Activated naive CD4-positive, alpha-beta T cell treated with Interleukin-2 at 50 U/mL for 16 hours (primary cell): ENCODE results near the gene LETMD1.

Experiments
- DNase-seq: peaks from one replicate; pipeline ENCODE4 v3.0.0-alpha.2; 2020

The LETMD1 gene

GRCh38 chr12:51025836-51026638 is 22.1 kb upstream of the LETMD1 start, which contains the start of gene SLC11A2:
Gene SLC11A2, minus strand, starts transcription at chr12:51026384. Its CDS starts 15,656 bp downstream, at chr12:51010728.
- DNase-seq, result peak; percentile 93

GRCh38 chr12:51027342-51027835 is 20.7 kb upstream of the LETMD1 start:
- no peak for DNase-seq

GRCh38 chr12:51028126-51028812 is 19.9 kb upstream of the LETMD1 start:
- DNase-seq, result no peak

- no peak for DNase-seq
Measured at GRCh38 chr12:51028813-51029150, 19.3 kb upstream of the LETMD1 start.

GRCh38 chr12:51033048-51033447 is 15.1 kb upstream of the LETMD1 start:
- no peak for DNase-seq

GRCh38 chr12:51033457-51034089 is 14.6 kb upstream of the LETMD1 start:
- no peak for DNase-seq

- DNase-seq, result no peak
Measured at GRCh38 chr12:51036279-51036678, 11.8 kb upstream of the LETMD1 start.

- DNase-seq, result no peak
Measured at GRCh38 chr12:51048661-51049251, 629 bp downstream of the LETMD1 start.

GRCh38 chr12:51049525-51049924 is 1.4 kb downstream of the LETMD1 start:
- DNase-seq, result no peak

GRCh38 chr12:51051787-51052186 is 3.7 kb downstream of the LETMD1 start:
- no peak for DNase-seq

- DNase-seq, result no peak
Measured at GRCh38 chr12:51055060-51055459, 6.9 kb downstream of the LETMD1 start.

GRCh38 chr12:51056242-51056641 is 8.1 kb downstream of the LETMD1 start:
- no peak for DNase-seq

GRCh38 chr12:51059086-51059485 is 11.0 kb downstream of the LETMD1 start:
- DNase-seq, result no peak

- DNase-seq, result no peak
Measured at GRCh38 chr12:51062631-51063397, 14.7 kb downstream of the LETMD1 start.

GRCh38 chr12:51065530-51065929 is 17.4 kb downstream of the LETMD1 start:
- DNase-seq, result no peak

GRCh38 chr12:51067229-51067628 is 19.1 kb downstream of the LETMD1 start:
- no peak for DNase-seq

GRCh38 chr12:51067771-51068170 is 19.6 kb downstream of the LETMD1 start:
- DNase-seq, result no peak

- DNase-seq, result no peak
Measured at GRCh38 chr12:51070004-51070403, 21.9 kb downstream of the LETMD1 start.

- no peak for DNase-seq
Measured at GRCh38 chr12:51071663-51072062, 23.5 kb downstream of the LETMD1 start.

GRCh38 chr12:51075390-51075789 is 27.3 kb downstream of the LETMD1 start:
- no peak for DNase-seq

GRCh38 chr12:51076236-51076930 is 28.3 kb downstream of the LETMD1 start:
- DNase-seq, result peak; percentile 13

GRCh38 chr12:51077930-51078329 is 29.8 kb downstream of the LETMD1 start:
- DNase-seq, result no peak
